CD4-positive, alpha-beta T cell treated with Interleukin-15 for 1 hour (primary cell): ENCODE results near the gene SYT14.
"Not testable (repeated sequence)": the region's sequence is repeated elsewhere in the genome, so short reads cannot be mapped to it uniquely, and the experiment has no call there.

Experiments
- DNase-seq: peaks from one replicate; pipeline ENCODE4 v3.0.0-alpha.2; 2020

The SYT14 gene

GRCh38 chr1:210124736-210125135, 186.7 kb downstream of the SYT14 start:
- DNase-seq, result no peak

GRCh38 chr1:210125143-210125542, 187.1 kb downstream of the SYT14 start:
- DNase-seq, result no peak

- DNase-seq, result no peak
Measured at GRCh38 chr1:210129092-210129491, 191.1 kb downstream of the SYT14 start.

GRCh38 chr1:210129759-210130158, 191.7 kb downstream of the SYT14 start:
- no peak for DNase-seq

GRCh38 chr1:210132582-210132981, 194.6 kb downstream of the SYT14 start:
- DNase-seq, result no peak

- no peak for DNase-seq
Measured at GRCh38 chr1:210143465-210144062, 205.5 kb downstream of the SYT14 start.

- DNase-seq, result no peak
Measured at GRCh38 chr1:210144736-210145135, 206.7 kb downstream of the SYT14 start.

GRCh38 chr1:210151052-210151672, 213.1 kb downstream of the SYT14 start:
- DNase-seq, result no peak

- DNase-seq, result no peak
Measured at GRCh38 chr1:210159211-210159610, 221.2 kb downstream of the SYT14 start.

GRCh38 chr1:210170220-210170619, 232.2 kb downstream of the SYT14 start:
- no peak for DNase-seq

- DNase-seq, result no peak
Measured at GRCh38 chr1:210174133-210174532, 236.1 kb downstream of the SYT14 start.

GRCh38 chr1:210185063-210185462, 247.0 kb downstream of the SYT14 start:
- no peak for DNase-seq

- not testable (repeated sequence) for DNase-seq
Measured at GRCh38 chr1:210187849-210188606, 250.0 kb downstream of the SYT14 start.

- no peak for DNase-seq
Measured at GRCh38 chr1:210189426-210189825, 251.4 kb downstream of the SYT14 start.

GRCh38 chr1:210195635-210196160, 257.7 kb downstream of the SYT14 start:
- no peak for DNase-seq

GRCh38 chr1:210196266-210196665, 258.2 kb downstream of the SYT14 start:
- not testable (repeated sequence) for DNase-seq

- no peak for DNase-seq
Measured at GRCh38 chr1:210198840-210199239, 260.8 kb downstream of the SYT14 start.

GRCh38 chr1:210200124-210200736, 262.2 kb downstream of the SYT14 start:
- DNase-seq, result no peak

- no peak for DNase-seq
Measured at GRCh38 chr1:210201681-210202080, 263.7 kb downstream of the SYT14 start.

GRCh38 chr1:210207597-210208450, 269.8 kb downstream of the SYT14 start:
- no peak for DNase-seq

- no peak for DNase-seq
Measured at GRCh38 chr1:210213335-210213734, 275.3 kb downstream of the SYT14 start.
